Amniotic stem cell (primary cell): Measurements from ENCODE around the gene MAP2K6.

Source experiments
- DNase-seq: peaks from one replicate; lab custom pipeline; 2025; lab: John Stamatoyannopoulos, UW

Gene MAP2K6

DNA sequence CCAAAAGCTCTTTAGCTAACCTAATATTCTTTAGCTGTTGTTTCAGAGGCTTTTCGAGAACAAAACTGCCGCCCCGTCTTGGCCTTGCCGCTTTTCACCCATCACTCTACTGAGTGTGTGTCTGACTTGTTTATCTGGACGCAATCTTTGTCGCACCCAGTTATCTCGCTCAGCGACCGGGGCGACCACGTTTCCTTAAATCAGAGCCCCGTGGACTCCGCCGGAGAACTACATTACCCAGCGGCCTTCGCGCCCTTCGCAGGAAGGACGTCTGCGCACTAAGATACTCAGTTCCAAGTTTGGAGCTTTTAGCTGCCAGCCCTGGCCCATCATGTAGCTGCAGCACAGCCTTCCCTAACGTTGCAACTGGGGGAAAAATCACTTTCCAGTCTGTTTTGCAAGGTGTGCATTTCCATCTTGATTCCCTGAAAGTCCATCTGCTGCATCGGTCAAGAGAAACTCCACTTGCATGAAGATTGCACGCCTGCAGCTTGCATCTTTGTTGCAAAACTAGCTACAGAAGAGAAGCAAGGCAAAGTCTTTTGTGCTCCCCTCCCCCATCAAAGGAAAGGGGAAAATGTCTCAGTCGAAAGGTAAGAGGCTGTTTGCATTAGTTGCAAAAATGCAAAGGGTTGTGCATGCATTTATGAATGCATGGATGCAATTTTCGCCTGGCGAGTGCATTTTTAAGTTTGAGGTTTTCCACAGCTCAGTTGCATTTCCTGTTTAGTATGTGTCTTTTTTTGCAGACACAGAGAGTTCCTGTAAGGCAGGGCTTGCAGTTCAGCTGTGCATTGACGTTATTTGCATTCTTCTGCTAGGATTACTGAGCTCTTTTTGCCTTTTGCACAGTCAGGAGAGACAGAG is at the start of gene MAP2K6:
MAP2K6 (plus strand) TSS at position 290 of the 867 bp plus-strand sequence; CDS start at position 578, 288 bp downstream.
- DNase-seq = no peak

DNA sequence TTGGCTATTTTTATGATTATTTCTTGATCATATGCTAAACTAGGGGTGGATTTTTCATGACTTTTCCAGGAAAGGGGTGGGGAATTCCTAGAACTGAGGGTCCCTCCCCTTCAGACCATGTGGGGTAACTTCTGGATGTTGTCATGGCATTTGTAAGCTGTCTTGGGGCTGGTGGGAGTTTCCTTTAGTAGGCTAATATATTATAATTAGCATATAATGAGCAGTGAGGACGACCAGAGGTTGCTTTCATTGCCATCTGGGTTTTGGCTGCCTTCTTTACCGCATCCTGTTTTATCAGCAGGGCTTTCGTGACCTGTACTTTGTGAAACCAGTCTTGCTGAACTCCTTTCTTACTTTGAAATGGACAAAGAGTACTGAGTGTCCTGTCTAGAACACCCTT is 47.2 kb upstream of the MAP2K6 start:
- DNase-seq = no peak

DNA sequence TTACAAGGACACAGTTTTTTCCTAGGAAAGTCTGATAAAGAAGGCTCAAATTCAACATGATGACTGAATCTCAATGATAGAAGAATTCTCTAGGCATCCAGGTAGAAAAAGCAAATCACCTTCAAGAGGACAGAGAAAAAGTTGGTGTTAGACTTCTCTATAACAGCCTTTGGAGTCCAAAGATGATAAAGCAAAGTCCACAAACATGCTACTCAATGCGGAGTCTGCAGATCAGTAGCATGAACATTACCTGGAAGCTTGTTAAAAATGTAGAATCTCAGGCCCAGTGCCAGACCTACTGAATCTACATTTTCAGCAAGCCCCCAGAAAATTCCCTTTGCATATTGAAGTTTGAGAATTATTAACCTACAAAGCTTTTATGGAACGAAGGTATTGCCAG is 41.4 kb upstream of the MAP2K6 start:
- DNase-seq = no peak

DNA sequence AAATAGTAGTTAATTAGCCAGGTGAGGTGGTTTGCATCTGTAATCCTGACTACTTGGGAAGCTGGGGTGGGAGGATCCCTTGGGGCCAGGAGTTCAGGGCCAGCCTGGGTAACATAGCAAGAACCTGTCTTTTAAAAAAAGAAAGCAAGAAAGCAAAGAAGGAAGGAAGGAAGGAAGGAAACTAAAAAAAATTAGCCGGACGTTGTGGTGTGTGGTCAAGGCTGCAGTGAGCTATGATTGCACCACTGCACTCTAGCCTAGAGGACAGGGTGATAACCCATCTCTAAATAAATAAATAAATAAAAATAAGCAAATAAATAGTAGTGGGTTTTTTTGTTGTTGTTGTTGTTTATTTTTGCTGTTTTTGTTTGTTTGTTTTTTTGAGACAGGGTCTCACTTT is 39.3 kb upstream of the MAP2K6 start:
- DNase-seq = no peak

DNA sequence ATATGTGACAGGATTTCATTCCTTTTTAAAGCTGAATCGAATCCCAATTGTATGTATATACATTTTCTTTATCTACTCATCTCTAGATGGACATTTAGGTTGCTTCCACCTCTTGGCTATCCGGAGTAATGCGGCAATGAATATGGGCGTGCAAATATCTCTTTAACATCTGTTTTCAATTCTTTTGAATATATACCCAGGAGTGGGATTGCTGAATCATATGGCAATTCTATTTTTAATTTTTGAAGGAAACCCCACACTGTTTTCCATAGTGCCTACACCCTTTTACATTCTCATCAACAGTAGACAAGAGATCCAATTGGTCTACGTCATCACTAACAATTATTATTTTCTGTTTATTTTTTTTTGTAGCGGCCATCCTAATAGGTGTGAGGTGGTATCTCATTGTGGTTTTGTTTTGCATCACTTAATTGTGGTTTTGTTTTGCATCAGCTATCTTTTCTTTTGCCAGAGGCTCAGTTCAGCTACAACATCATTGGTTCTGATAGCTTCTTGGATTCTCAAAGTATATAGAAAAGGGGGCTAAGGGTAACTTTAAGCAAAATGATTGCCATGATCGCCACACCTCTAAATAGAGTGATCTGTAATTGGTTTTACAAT is 25.6 kb upstream of the MAP2K6 start:
- DNase-seq = no peak

DNA sequence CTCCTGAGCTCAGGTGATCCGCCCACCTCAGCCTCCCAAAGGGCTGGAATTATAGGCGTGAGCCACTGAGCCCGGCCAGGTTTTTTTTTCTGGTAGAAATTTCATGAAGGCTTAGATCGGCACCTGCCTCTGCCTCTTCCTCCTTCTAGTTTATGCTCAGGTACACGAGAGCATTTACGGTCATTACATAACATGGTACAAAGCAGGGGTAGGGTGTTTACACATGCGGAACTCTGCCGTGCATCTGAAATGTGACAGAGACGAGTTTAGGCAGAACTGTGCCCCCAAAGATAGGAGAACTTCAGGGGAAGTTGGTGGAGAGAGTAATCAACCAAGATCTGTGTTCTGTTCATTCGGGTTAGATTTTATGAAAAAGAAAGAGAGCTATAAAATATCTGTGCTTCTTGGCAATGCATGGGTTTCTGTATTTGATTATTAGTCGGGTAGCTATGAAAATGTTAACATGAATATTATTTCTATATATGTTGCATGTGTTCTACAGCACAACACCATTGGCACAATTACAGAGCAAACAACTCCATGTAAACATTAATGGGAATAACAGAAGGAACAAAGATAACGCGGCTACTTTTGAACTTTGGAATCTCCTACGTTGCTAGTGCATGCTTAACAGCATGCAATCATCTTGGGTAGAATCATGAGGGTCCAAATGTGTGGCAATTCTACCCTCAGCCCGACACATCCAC is 23.5 kb upstream of the MAP2K6 start:
- DNase-seq = no peak

DNA sequence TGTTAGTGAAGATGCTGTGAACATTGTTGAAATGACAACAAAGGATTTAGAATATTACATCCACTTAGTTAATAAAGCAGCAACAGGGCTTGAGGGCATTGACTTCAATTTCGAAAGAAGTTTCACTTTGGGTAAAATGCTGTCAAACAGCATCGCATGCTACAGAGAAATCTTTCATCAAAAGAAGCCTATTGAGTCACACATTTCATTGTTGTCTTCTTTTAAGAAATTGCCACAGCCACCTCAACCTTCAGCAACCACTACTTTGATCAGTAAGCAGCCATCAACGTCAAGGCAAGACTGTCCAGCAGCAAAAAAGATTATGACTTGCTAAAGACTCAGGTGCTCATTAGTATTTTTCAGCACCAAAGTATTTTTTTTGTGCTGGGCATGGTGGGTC is 13.2 kb upstream of the MAP2K6 start:
- no peak for DNase-seq

DNA sequence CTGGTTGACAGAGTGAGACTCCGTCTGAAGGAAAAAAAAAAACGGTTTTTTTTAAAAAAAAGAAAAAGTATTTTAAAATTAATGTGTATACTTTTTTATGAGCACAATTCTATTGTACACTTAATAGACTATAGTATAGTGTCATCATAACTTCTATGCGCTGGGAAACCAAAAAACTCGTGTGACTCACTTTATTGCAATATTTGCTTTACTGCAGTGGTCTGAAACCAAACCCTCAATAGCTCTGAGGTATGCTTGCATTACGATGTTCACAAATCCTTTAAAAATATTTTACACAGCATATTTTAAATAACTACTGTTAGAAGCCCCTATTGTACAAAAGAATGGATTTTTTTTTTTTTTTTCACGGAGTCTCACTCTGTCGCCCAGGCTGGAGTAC is 12.4 kb upstream of the MAP2K6 start:
- DNase-seq = no peak

DNA sequence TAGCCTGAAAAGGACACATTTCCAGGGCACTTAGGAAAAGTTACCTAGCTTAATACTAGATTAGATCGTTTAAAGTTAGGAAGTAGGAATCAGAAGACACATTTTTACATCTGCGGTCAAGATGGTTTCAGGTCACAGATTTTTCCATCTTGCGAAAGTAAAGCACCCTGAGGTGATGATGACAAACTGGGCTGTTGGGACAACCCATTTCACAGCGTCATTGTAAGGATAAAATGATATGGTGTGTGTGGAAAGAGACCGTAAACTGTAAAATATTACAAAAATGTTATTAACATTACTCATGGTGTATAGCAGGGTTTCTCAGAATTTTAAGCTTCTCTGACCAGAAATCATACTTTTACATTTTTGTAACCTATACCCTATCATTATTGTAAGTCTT is 10.1 kb upstream of the MAP2K6 start:
- no peak for DNase-seq

DNA sequence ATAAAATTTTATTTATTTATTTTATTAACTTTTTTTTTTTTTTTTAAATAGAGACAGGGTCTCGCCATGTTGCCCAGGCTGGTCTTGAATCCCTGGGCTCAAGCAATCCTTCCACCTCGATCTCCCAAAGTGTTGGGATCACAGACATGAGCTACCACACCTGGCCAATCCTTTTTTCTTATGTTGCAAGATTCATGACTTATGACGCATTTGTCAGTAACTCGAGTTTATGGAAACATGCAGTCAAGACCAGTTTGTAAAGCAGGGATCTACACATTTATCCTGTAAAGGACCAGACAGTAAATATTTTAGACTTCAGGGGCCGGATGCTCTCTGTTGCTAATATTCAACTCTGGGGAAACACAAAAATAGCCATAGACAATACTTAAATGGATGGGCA is 9.4 kb upstream of the MAP2K6 start:
- DNase-seq = no peak

DNA sequence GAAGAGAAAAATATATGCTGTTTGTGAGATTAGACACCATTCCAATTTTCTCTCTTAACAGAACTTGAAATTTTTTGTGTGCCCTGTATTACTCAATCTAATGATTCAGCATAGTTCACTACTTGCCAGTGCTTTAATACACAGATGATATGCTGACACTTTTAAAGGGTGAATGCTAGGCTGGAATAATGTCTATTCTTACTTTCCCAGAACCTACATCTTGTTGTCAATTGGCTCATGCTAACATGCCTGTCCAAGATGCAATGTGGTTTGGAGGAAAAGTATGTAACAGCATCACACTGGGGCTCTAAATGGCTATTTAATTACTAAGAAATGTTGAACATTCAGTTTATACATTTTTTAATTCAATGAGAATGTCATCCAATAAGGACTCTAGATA is 7.6 kb upstream of the MAP2K6 start:
- DNase-seq = no peak

DNA sequence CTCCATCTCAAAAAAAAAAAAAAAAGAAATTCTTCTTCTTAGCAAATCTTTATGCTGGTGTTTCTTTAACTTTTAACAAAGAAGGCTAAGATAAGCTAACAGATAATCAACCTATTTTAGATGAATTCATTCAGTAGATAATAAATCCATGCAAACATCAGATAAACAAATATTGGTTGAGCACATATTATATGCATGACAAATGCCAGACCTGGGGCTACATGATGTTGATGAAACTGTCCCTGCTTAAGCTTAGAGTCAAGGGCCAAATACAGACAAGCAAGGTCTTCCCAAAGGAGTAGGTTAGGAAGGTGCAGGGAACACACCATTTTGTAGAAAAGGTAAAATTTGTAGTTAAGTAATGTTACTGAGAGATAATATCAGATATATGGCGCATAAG is 6.7 kb upstream of the MAP2K6 start:
- DNase-seq = no peak

DNA sequence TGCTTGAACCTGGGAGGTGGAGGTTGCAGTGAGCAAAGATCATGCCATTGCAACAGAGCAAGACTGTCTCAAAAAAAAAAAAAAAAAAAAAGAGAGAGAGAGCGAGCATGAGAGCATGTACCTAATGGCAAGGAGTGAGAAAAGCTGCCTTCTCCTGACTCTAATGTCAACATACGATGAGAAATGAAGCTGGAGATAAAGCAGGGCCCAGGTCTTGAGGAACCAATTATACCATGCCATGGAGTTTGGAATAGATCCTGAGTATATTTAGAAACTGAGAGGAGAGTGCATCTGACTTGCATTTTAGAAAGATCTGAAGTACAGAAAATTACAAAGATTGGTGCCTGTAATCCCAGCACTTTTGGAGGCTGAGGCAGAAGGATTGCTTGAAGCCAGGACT is 3.8 kb upstream of the MAP2K6 start:
- DNase-seq = no peak

DNA sequence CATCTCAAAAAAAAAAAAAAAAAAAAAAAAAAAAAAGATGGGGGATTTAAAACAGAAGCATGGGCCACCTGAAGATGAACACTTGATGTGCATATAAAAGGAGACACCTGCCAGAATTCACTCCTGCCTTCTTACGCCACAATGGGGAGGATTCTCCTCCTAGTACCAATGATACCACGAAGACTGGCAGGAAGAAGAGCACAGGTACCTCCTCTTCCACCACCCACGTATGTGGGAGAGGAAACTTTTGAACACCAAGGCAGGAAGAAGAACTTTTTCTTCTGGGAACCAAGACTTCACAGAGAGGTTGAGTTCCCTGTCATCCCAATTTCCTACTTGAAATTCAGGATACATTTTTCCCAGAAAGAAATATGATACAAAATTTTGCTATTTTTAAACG is 2.7 kb upstream of the MAP2K6 start:
- DNase-seq = no peak

DNA sequence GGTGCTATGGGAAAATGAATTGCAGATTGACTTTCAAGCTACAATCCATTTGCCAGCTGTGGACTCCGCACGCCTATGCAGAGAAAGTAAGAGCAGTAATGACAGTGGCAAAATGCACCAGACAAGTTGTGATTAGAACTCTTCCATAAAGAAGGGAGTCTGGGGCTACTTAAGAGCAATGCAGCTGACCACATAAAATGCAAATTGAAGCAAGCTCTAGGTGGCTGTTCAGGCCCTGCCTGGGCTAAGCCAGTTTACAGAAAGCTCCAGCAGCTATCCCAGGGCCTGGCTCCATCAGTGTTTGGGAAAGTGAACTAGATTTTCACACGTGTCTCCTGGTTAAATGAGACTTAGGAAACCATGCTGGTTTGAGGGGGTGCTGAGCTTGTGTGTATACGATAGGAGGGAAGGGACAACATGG is 2.2 kb upstream of the MAP2K6 start:
- DNase-seq = no peak

DNA sequence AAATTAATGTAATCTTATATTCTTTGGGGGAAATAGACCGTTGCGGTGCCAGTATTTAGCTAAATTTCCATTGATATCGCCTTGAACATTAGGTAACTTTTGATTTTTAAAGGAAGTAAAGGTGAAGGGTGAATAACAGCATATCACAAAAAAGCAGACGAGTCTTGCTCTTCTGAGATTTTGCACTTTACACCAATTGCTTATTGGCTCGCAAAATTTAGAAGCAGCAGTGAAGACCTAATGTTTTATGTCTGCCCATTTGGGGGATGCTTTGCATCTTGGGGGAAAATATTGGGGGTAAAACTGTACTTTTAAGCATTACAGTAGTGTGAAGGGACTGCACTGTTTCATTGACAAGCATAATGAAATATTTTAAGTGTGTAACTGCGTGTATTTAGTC is 934 bp downstream of the MAP2K6 start:
- no peak for DNase-seq

DNA sequence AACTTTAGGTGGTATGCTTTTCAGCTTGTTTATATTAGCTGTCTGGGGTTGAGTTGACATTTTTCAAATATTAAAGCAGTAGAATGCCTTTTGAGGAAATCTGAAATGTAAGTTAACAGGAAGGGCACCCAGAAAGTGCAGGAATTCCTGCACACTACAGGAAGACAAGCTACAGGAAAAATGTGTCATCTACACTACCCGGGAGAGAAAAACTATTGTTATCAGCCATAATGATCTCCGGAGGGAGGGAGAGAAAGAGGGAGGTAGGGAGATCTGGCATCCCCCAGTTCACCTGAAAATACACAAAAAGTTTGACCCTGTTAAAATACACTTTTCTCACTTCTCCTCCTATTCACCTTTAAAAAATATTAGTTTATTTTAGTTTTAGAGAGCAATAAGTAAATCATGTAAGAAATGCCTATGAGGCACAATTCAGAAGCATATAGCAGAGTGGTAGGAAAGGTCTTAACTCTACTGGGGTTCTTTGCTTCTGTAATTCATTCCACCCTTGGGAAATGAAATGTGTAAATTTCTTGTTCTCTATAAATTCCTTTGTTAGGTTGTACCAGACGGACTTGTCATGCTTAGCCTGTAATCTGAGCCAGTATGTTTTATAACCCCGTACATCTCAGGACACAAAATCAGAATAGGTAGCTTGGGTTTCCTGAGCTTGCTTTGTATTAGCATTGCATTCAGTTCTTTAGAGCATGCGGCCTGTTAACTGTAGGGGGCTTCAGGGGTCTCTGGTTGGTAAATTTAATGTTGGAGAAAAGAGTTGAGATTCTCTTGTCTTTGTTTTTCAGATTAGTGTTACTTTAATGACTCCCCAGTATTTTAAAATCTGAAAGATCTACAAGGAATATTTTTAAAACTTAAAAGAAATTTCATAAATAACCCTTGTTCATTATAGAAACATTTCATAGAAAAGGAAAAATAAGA is 3.3 kb downstream of the MAP2K6 start:
- DNase-seq = no peak

DNA sequence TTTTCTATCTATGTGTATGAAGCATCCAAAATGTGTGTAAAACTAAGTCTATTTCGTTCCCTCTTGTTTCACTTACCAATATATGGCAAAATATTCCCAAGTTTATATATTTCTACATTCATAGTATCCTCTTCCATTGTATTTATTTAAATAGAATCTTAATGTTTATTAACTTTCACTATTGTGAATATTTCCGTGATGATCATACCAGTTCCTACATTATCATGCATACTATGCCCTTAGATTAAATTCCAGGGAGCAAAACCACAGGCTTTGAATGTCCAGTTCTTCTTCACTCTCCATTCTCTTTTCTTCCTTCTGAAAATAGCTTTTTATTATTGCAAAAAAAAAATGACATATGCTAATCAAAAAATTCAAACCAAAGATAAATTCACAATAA is 4.0 kb downstream of the MAP2K6 start:
- DNase-seq = no peak

DNA sequence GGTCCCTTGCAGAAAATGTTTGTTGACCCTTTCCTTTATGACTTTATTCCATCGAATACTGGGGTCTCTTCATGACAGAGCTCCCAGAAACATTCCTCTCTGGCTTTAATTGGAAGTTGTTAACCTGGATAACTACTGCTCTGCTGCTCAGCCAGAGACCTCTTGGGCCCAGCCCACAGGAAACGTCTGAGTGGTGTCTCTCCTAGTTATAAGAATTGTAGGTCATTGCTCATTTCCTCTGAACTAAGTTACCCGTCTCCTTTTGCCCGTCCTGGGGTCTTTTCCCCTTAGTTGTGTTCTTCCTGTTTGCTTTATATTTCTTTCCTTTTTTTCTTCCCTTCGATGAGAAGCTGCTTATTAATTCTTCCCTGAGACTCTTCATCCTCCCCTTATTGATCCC is 9.0 kb downstream of the MAP2K6 start:
- no peak for DNase-seq

DNA sequence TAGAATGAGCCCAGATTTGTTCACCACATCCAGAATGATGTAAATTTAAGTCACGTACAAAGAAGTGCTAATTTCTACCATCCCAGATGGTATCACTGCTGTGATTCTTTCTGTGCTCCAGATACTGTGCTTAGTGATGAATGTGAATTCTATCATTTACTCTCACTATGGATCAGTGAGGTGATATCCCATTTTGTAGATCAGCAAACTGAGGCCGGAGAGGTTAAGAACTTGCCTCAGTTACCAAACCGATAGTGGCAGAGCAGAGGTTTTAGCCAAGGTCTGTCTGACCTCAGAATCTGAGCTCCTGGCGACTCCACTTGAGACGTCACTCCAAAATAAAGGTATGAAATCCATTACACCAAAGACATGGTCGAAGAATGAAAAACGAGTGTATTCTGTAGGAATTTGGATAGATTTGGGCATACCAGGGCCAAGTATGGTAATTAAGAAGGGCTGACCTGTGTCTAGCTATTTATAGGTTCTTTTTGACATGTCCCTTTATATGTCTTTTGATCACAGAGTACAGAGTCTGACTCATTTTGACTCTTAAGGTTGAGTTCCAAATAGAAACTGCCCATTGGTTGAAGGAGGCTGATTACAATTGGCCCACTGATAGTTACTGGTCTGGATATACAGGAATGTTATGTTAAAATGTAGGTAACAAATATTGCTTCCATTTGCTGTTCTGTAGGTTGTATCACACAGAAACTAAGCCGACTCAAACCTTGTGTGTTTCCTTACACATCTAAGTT is 10.0 kb downstream of the MAP2K6 start:
- no peak for DNase-seq

DNA sequence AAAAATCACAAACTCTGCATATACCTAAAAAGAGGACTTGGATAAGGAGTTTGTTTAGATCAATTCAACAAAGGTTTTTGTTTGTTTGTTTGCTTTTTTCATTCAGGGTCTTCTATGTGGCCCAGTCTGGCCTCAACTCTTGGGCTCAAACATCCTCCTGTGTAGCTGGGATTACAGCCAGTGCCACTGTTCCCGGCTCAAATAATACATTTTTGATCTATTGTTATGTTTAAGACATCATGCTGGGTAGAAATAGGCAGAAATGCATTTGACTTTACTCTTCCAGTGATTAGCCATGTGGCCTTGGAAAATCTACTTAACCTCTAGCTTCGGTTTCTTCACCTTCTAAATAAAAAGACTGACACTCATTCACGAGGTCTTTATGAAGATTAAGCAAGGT is 11.5 kb downstream of the MAP2K6 start:
- DNase-seq = no peak
